ENCODE data around the gene TEX53.

TEX53 gene

DNA sequence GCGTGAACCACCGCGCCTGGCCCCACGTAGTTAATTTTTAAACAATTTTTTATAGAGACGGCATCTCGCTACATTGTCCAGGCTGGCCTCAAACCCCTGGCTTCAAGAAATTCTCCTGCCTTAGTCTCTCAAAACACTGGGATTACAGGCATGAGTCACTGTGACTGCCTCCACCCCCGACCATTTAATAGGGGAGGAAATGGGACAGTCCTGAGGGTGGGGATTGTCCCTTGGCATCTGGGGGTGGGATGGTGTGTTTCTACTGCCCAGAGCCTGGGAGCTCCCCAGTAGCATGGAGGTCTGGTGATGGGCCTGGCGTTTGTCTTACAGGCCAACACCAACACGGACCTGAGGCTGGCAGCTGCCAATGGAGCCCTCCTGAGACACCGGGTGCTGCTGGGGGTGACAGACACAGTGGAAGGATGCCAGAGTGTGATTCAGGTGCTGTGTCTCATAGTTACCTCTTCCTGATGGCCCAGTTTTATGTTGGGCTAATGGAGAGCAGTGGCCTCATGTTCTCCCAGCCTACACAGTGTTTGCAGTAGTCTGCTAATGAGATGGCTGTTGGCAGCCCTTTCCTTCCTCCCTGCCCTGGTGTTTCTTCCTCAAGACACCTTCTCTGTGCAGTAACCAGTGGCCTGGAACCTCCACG is 24.0 kb downstream of the TEX53 start:
- no peak for DNase-seq

DNA sequence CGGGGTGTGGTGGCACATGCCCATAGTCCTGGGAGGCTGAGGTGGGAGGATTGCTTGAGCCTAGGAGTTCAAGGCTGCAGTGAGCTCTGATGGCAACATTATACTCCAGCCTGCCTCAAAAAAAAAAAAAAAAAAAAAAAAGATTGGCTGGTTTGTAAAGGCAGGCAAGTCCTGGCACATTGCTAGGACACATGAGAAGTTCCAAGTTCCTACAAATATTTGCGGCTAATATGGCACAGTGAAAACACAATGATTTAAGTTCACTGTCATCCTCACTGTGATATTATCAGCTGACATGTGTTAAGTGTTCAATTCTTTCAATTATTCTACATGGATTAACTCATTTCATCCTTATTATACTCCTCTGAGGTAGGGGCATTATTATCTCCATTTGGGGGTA is 26.4 kb downstream of the TEX53 start:
- no peak for DNase-seq

DNA sequence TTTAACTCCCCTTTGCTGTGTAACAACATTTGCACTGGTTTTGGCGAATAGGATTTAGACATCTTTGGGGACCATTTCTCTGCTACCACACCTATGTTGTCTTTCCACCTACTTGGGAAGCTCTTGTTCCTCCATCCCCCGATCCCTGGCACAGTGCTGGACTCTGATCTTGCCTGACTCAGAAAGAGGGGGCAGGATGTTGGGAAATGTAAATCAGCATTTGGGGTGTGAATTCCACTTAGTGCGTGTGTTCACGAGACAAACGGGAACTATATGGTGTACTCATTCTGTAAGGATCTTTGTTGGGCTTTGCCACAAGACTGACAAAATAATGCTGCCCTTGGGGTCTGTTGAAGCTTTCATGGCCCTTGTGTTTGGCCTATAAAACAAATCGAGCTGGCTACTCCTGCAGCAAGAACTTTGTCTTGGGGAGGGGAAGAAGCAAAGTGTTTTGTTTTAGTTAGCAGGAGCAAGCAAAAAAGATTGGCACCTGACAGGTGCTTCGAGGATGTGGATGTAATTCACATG is 28.0 kb downstream of the TEX53 start:
- no peak for DNase-seq

DNA sequence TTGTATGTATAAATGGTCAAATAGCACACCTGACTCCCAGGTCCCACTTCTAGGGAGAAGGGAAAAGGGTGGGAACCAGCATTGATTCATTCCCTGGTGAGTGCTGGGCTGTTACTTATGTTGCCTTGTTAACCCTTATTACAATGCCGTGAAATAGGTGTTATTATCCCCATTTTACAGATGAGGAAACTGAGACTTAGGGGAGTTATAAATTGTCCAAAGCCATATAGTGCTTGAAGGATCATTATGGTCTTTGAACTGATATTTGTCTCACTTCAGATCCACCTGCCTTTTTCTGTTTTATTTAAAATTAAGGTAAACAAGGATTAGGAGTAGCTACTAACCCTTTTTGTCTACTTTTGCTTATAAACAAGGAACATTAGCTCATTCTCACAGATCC is 30.1 kb downstream of the TEX53 start:
- DNase-seq = no peak

DNA sequence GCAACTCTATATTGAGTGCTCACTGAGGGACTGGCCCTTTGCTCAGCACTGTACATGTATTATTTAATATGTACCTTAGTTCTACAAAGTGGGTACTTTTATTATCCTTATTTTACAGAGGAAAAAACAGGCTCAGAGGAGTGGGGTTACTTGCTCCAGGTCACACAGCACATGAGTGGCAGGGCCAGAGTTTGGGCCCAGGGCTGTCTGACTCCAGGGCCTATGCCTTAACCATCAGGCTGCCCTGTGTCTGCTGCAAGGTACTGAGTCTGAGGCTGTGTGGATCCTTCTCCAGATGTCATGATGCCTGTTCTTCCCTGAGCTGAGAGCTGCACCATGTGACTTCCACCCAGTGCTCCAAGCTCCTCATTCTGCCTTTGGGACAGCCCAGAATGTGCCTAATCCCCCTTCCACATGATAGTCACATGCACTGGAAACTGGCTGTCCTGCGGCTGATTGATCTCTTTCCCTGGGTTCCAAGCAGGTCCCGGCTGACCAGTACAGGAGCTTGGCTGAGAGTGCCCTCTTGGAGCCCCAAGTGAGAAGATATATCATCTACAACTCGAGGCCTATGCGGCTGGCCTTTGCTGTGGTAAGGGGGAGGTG is 31.1 kb downstream of the TEX53 start:
- no peak for DNase-seq

DNA sequence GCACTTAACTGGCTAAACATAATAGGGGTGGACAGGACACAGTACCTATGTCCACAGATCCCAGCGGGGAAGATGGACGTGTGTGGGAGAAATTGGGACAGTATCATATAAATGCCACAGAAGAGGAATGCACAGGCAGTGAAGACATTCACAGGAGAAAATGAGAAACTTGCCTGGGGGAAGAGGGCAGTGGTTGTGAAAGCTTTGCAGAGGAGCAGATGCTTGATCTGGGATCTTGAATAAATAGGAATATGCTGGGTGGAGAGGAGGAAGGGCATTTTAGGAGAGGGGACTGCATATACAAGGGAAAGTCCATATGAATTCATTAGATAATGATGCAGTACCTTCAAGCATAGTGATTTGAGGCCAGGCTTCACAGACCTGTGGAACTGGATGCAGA is 32.9 kb downstream of the TEX53 start:
- DNase-seq = no peak

DNA sequence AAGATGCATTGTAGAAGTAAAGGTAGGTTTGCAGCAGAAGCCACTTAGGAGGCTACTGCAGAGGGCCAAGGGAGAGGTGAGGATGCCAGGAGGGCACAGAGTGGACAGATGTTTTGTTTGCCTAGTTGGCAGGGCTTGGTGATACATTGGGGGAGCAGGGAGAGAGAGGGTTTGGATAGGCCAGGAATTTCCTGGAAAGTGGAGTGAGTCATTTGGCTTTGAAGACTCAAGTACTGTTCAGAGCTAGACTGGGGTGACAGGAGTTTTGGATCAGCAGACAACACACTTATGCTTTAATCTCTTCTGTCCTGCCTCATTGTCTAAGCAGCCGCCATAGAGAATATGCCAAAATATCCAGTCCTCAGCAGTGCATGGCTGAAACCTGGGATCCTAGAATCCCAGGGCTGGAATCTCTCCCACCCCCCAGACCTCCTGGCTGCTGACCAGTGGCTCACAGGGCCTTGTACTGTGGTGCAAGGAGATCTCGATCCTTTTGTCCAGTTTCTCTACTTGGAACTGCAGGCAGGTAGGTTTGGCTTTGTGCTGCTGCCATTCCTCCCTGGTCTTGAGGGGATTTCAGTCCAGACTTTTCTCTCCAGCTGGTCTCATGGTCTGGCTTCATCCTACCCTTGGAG is 35.5 kb downstream of the TEX53 start:
- DNase-seq = peak; percentile 62

DNA sequence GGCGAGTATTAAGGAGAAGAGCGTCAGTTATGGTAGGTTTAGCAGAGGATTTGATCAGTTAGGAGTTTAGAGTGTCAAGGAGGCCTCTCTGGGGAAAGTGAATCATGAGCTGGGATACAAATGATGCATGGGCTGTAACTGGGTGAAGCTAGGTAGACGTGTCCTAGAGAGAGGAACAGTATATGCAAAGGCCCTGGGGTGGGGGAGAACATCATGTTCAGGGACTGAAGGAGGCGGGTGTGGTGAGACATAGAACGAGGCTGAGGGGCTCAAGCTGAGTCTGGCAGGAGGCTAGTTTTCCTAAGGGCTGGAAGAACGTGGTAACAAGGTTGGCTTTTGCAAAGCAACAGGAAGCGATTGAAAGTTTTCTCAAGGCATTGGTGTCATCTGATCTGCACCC is 36.0 kb downstream of the TEX53 start:
- no peak for DNase-seq

DNA sequence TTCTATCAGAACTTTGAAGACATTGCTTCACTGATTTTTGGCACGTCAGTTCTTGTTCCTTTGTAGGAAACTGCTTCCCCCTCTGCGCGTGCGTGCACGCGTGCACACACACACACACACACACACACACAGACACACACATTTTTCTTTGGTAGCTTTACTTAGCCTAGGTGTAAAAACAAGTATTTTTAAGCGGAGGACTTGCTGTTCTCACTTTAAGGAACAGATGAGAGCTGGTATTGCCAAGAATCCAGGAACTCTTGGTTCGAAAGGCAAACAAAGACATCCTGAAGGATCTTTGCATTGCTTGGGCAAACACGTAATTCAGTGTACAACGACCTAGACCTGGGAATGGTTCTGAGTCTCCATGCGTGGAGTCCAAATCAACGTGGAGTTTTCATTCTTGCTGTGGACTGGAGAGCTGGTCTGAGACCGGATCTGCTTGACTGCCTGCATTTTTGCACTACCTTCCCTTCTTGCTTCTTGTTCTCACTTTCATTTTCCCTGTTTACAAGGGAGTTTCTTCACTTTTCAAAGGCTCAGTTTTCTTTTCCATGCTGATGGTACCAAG is 38.3 kb downstream of the TEX53 start:
- no peak for DNase-seq

DNA sequence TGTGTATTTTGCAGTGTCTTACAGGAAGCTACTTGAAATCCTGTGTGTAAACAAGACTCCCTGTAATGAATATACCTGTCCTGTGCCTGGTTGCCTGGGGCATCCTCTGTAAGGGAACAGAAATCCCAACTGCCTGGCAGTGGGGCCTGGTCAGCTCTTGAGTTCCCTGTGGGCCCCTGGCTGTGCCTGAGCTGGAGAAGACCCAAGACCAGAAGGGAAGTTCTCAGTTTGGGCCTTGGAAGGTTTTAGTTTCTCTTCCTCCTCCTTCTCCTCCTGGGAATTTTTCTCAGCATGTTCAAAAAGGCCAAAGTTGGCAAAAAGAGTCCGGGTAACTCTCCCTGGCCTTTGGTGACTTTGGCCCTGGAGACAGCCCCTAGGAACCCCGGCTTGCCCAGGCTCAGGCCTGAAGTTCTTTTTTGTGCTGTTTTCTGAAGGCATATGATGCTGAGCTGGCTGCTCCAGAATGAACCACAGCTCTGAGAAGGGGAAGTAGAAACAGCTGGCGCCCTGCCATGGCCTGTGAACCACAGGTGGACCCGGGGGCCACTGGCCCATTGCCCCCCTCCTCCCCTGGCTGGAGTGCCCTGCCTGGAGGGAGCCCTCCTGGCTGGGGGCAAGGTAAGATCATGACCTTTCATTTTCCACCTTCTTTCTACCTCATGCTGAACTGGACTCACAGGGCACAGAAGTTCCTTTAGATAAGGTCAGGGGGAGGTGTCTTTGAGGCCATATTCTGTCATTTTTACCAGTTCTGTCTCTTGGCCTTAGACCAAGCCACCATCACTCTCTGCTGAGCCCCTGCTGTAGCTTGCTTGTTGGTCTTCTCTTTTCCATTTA is 40.7 kb downstream of the TEX53 start:
- peak; percentile 82 for DNase-seq

DNA sequence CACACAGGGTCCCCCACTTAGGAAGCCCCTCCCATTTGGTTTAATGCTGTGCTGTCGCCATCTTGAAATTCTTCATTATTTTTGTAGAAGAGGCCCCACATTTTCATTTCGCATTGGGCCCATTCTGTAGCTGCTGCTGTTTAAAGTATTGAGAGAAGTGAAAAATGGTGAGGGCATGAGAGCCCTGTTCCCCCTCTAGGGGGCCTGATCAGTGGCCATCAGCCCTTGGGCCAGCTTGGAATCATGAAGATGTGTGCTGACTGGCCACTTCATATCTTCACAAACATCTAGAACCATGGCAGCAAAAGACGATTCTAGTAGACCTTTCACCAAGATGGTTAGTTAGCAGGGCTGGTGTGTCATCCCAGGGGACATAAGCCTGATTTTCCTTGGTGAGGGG is 43.2 kb downstream of the TEX53 start:
- no peak for DNase-seq

DNA sequence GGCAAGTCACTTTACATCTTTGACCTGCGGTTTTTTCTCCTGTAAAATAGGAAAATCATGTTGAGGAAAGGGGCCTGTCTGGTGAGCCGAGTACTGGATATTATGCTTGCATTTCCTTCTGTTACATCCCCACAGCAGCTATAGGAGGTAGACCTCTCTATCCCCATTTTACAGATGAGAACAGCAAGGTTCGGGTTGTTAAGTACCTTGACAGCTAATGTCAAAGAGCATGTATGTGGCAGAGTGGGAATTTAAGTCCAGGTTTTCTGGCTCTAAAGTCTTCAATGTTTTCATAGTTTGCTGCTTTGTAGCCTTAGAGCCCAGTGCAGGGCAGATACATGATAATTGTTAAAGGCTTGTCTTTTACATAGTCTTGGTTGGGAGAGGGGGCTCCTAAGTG is 43.7 kb downstream of the TEX53 start:
- no peak for DNase-seq

DNA sequence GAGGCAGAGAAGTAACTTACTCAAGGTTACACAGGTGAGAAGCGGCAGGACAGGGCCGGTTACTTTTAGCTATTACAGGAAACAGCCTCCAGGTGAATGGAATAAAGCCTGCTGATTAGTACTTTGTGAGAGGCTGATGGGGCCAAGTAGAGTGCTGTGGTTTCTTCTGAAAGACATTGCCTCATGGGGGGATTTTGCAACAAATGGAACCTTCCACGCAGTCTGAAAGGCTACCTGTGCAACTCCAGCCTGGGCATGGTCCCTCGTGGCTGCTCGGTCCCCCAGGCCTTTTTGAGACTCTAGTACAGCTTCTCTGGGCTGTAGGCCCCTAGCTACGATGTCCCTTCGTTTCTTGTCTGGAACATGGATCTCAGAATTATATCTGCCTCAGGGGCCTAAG is 44.5 kb downstream of the TEX53 start:
- no peak for DNase-seq

DNA sequence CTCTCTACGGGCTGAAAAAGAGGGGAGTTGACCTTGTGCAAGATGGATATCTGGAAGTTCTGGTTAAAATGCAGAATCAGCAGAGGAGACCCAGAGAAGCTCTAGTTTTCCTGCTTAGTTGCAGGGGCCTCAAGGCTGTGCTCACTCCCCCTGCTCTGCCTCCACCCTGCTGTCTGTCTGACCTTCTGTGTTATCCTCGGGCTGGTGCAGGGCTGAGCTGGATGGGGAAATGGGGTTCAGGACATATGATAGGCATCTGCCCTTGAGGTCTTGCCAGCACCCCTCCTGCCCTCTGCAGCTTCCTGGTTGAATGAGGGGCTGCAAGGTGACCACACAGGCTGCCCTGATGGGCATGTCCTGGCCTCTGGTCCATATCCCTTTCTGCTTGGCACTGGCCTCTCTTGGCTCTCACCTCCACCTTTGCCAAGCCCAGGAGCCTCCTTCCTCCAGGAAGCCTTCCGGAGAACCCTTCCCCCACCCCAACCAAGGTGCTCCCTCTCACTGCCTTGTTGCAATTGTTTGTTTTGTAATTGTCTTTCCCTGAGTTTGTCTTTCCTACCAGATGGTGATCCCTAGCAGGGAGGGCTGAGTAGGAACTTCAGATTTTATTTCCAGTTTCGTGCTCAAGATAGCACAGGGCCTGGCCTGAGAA is 45.2 kb downstream of the TEX53 start:
- DNase-seq = peak; percentile 29

DNA sequence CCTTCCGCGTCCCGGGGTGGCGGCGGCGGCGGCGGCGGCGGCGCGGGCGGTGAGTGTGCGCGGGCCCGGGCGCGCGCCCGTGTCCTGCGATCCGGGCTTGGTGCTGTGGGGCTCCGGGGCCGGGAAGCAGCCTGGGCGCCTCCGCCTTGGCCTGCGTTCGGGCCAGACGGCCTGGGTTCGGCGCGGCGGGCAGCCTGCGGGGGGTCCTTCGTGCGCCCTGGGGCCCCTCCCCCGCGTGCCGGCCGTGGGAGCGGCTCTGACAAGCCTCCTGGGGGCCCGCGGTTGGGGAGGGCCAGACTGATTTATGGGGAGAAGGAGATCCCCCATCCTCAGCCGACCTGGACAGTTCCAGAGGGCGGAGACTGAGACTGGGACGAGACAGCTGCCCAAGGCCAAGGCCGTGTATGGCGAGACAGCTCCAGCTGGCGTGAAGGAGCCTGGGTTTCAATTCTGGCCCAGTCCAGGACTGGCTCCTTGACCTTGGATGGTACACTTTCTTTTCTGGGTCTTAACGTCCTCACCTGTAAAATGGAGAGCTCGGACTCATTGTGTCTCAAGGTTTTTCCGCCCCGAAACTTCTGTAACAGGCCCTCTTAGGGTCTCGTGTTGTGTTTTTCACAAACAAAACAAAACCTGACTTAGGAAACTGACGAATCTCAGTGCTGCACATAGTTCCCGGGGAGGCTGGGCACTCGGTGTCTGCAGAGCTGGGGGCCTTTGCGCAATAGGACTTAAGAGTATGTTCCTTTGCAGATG is 45.9 kb downstream of the TEX53 start:
- peak; percentile 76 for DNase-seq

DNA sequence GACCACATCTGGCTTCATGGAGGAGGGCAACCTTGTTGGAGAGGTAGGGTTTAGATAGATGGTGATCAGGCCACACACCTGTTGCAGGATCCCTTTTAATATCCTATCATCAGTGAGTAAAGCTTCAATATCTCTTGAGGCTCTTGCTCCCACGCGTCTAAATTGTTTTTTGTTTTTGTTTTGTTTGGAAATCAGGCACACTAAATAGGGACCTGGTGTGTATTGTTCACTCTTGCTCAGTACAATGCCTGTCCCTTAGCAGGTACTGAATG is 49.1 kb downstream of the TEX53 start:
- no peak for DNase-seq

DNA sequence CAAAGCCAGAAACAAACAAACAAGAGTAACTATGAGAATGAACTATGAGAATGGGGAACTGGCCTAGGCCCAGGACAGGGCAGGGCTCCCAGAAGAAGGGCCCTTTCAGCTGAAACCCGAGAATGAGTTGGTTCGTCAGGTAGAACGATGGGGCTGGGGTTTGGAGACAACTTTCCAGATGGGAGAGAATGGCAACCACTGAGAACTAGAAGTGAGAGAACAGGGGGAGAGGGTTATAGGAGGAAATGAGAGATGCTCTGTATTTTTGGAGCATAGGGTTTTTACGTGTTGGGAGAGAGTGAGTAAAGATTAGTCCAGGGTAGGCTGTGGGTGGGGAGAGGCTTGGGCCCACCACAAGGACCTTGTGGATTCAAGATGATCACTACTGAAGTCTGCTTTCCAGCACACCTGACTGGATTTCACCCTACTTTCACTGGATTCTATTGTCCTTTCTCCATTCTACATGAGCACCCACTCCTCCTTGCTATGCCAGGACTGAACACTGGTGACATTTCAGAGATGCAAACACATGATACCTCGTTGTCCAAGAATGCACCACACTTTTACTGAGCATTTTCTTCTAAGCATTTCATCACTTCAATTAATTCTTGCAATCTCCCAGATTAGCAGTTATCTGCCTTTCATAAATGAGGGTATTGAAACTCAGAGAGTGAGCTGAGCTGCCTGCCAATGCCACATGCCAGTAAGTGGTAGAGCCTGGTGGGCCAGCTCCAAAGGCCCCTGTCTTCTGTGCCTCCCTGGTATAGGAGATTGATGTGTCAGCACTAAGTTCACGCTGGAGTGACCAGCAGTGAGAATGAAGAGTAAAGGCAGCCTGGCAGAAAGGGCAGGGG is 49.7 kb downstream of the TEX53 start:
- DNase-seq = no peak

DNA sequence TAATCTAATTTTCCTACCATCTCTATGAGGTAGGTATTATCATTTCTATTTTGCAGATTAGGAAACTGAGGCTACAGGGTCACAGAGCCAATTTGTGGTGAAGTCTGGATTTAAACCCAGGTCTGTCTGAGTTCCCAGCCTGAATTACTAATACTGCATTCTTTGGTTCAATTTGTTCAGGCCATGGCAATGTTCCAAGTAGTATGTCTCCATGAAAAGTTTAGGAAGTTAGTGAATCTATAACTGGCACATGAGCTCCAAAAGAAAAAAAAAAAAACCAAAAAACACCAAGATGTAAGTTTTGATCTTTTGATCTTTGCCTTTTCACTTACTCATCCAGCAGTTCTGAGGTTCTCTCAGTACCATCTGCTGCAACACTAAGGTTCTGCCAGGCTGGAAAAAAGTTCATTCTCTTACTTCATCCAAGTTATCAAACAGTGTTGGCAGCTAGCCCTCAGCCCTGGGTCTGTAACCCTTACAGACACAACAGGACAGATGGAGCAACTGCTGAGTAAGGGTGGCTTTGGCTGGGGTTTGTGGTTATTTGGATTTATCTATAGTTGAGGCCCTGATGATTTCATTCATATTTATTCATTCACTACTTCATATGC is 50.9 kb downstream of the TEX53 start:
- no peak for DNase-seq

All from DMS53 (cell line).